IMR-90 (cell line): Measurements from ENCODE around the gene HDGFL2. TPM values are rescaled to one million over a fixed set of nuclear protein-coding genes. Genes with fewer than 3 reads are reported as not detected.

Experiments
- ATAC-seq: fragments of 200-7000 bp; cut with Tn5 transposase; 2 replicates; pipeline ENCODE4 v1.9.1; 2020; ENCODE audit warnings: low read depth, mild to moderate bottlenecking, moderate library complexity
- BruUV-seq: library from RNA; stranded (reverse); fragments of 400-500 nt; replicated peaks from 2 replicates; lab custom pipeline; 2021; lab: Mats Ljungman, UMichigan
- CTCF ChIA-PET: fragments of 300-600 bp; formaldehyde crosslinking; extraction: SDS; loops from one replicate; lab custom pipeline; 2021; ENCODE audit warnings: antibody characterized with exemption; lab: Yijun Ruan, JAX
- POLR2A ChIA-PET: fragments of 300-600 bp; sonication (Branson Sonifier 250); formaldehyde crosslinking; loops from one replicate; lab custom pipeline; 2022; ENCODE audit warnings: antibody characterized with exemption; ENCODE audit not compliant: unreplicated experiment; lab: Charles Lee
- DNase-seq: peaks from one replicate; pipeline ENCODE4 v3.0.0; 2013
- H2AFZ ChIP-seq: replicated peaks from 2 replicates; pipeline ENCODE3; 2013; ENCODE audit warnings: low read length, mild to moderate bottlenecking; ENCODE audit not compliant: poor library complexity
- H2AK5ac ChIP-seq: 2 replicates; pipeline ENCODE4 v1.6.1; 2013; ENCODE audit warnings: low read depth, low read length, inconsistent platforms
- H2AK9ac ChIP-seq: replicated peaks from 2 replicates; pipeline ENCODE3; 2013; ENCODE audit warnings: mild to moderate bottlenecking, low read depth, low read length, moderate library complexity; ENCODE audit not compliant: poor library complexity
- H2BK120ac ChIP-seq: 2 replicates; pipeline ENCODE4 v1.6.1; 2013; ENCODE audit warnings: low read depth, low read length, inconsistent platforms
- H2BK15ac ChIP-seq: 3 replicates; pipeline ENCODE4 v1.6.1; 2013; ENCODE audit warnings: low read depth, low read length, inconsistent platforms
- H2BK20ac ChIP-seq: 2 replicates; pipeline ENCODE4 v1.6.1; 2013; ENCODE audit warnings: low read depth, mild to moderate bottlenecking, inconsistent platforms, low read length, moderate library complexity
- H2BK5ac ChIP-seq: 2 replicates; pipeline ENCODE4 v1.6.1; 2013; ENCODE audit warnings: mild to moderate bottlenecking, low read depth, low read length, inconsistent platforms; ENCODE audit not compliant: poor library complexity, severe bottlenecking
- H3K14ac ChIP-seq: replicated peaks from 2 replicates; pipeline ENCODE4 v1.6.1; 2013; ENCODE audit warnings: low read depth, low read length, inconsistent platforms
- H3K18ac ChIP-seq: 2 replicates; pipeline ENCODE4 v1.6.1; 2013; ENCODE audit warnings: low read depth, low read length, control low read depth
- H3K23ac ChIP-seq: 2 replicates; pipeline ENCODE4 v1.6.1; 2013; ENCODE audit warnings: low read depth, low read length, inconsistent platforms
- H3K27ac ChIP-seq: 2 replicates; pipeline ENCODE4 v1.5.1; 2013; ENCODE audit warnings: mild to moderate bottlenecking, control low read depth, low read length; ENCODE audit not compliant: insufficient read depth
- H3K27me3 ChIP-seq: 2 replicates; pipeline ENCODE4 v1.6.1; 2013; ENCODE audit warnings: low read length; ENCODE audit not compliant: control insufficient read depth, insufficient read depth
- H3K36me3 ChIP-seq: 2 replicates; pipeline ENCODE4 v1.6.1; 2013; ENCODE audit warnings: low read length, mixed read lengths; ENCODE audit not compliant: control insufficient read depth, insufficient read depth
- H3K4ac ChIP-seq: 2 replicates; pipeline ENCODE4 v1.6.1; 2013; ENCODE audit warnings: low read depth, low read length, inconsistent platforms
- H3K4me1 ChIP-seq: 2 replicates; pipeline ENCODE4 v1.6.1; 2013; ENCODE audit warnings: low read length, mixed read lengths; ENCODE audit not compliant: control insufficient read depth, insufficient read depth
- H3K4me2 ChIP-seq: 2 replicates; pipeline ENCODE4 v1.6.1; 2013; ENCODE audit warnings: low read depth, mild to moderate bottlenecking, control low read depth, low read length, moderate library complexity
- H3K4me3 ChIP-seq: 2 replicates; pipeline ENCODE4 v1.5.1; 2013; ENCODE audit warnings: low read depth, mild to moderate bottlenecking, control low read depth, low read length, moderate library complexity; ENCODE audit not compliant: insufficient read depth
- H3K56ac ChIP-seq: 2 replicates; pipeline ENCODE4 v1.6.1; 2013; ENCODE audit warnings: low read length, inconsistent platforms; ENCODE audit not compliant: insufficient read depth; ENCODE audit errors: extremely low read depth
- H3K79me1 ChIP-seq, 2 experiments: 2 replicates each; pipeline ENCODE4 v1.6.1; 2013; ENCODE audit warnings: low read length in 2 of 2, inconsistent platforms in 1 of 2, low read depth in 1 of 2
- H3K9ac ChIP-seq: 2 replicates; pipeline ENCODE4 v1.6.1; 2013; ENCODE audit warnings: low read depth, low read length, control low read depth
- H3K9me1 ChIP-seq: 2 replicates; pipeline ENCODE4 v1.6.1; 2013; ENCODE audit warnings: low read length, inconsistent platforms; ENCODE audit not compliant: insufficient read depth
- H3K9me3 ChIP-seq: 2 replicates; pipeline ENCODE4 v1.6.1; 2013; ENCODE audit warnings: low read length; ENCODE audit not compliant: control insufficient read depth, insufficient read depth
- H4K20me1 ChIP-seq: 2 replicates; pipeline ENCODE4 v1.6.1; 2013; ENCODE audit warnings: low read length, inconsistent platforms; ENCODE audit not compliant: insufficient read depth
- H4K5ac ChIP-seq: 2 replicates; pipeline ENCODE4 v1.6.1; 2013; ENCODE audit warnings: mild to moderate bottlenecking, low read depth, low read length, control low read depth
- H4K8ac ChIP-seq, 2 experiments: 2 replicates each; pipeline ENCODE4 v1.6.1; 2013; ENCODE audit warnings: low read depth in 2 of 2, low read length in 2 of 2, control low read depth in 1 of 2, inconsistent platforms in 1 of 2
- H4K91ac ChIP-seq: 2 replicates; pipeline ENCODE4 v1.6.1; 2013; ENCODE audit warnings: low read depth, low read length, inconsistent platforms; ENCODE audit not compliant: insufficient read depth
- BHLHE40 ChIP-seq: fragments of 150-350 bp; IDR thresholded peaks from 2 replicates; pipeline ENCODE4 v1.6.1; 2016; ENCODE audit warnings: mild to moderate bottlenecking, low read depth, low read length
- CEBPB ChIP-seq: IDR thresholded peaks from 2 replicates; pipeline ENCODE4 v1.6.1; 2012; ENCODE audit warnings: low read depth, low read length, improper control_type of control experiment
- CHD1 ChIP-seq: IDR thresholded peaks from 2 replicates; pipeline ENCODE4 v1.6.1; 2012; ENCODE audit warnings: low read depth, low read length, improper control_type of control experiment
- CTCF ChIP-seq: conservative IDR thresholded peaks from 2 replicates; pipeline ENCODE4 v1.5.1; 2012; ENCODE audit warnings: mild to moderate bottlenecking, low read depth, low read length, improper control_type of control experiment
- MAZ ChIP-seq: IDR thresholded peaks from 2 replicates; pipeline ENCODE4 v1.6.1; 2012; ENCODE audit warnings: low read depth, mild to moderate bottlenecking, low read length, improper control_type of control experiment, moderate library complexity, borderline replicate concordance
- NFE2L2 ChIP-seq: fragments of 150-350 bp; IDR thresholded peaks from 2 replicates; pipeline ENCODE4 v1.6.1; 2016; ENCODE audit warnings: low read depth, mild to moderate bottlenecking, low read length
- RAD21 ChIP-seq: IDR thresholded peaks from 2 replicates; pipeline ENCODE4 v1.6.1; 2012; ENCODE audit warnings: low read length, improper control_type of control experiment
- SMC3 ChIP-seq: fragments of 150-350 bp; IDR thresholded peaks from 2 replicates; pipeline ENCODE4 v1.6.1; 2016; ENCODE audit warnings: low read depth, mild to moderate bottlenecking, antibody characterized with exemption, low read length, moderate library complexity
- WGBS, 2 experiments: methylation state at CpG; one replicate each; pipeline versions ENCODE4 v1.1.5 to v1.1.7; 2013; ENCODE audit warnings: missing lambda C conversion rate in 2 of 2; ENCODE audit not compliant: insufficient read length in 1 of 2; ENCODE audit errors: extremely low coverage in 2 of 2; 5-methylcytosine and 5-hydroxymethylcytosine counted together
- dilution Hi-C: fragments of 300-500 bp; cut with HindIII; formaldehyde crosslinking; loops from one replicate; pipeline ENCODE4 v1.14.3; 2018; ENCODE audit warnings: low sequenced_read_pairs; ENCODE audit not compliant: unreplicated experiment
- in situ Hi-C: fragments of 300-500 bp; cut with MboI; formaldehyde crosslinking; loops from 3 replicates; pipeline ENCODE4 v1.14.3; 2019; ENCODE audit warnings: low sequenced_read_pairs, inconsistent platforms, mixed read lengths
- intact Hi-C: fragments of 100-400 bp; cut with micrococcal nuclease; formaldehyde crosslinking; loops from 2 replicates; pipeline ENCODE4 v1.10.0; 2022
- polyA plus RNA-seq, 3 experiments: library from polyadenylated mRNA; depleted of rRNA; stranded (reverse); fragments of >200 nt; gene quantifications; 2 replicates each; pipeline ENCODE4 v1.2.3, GENCODE V29; 2012; ENCODE audit warnings: low replicate concordance in 1 of 3
- total RNA-seq: library from RNA; depleted of rRNA; stranded (reverse); fragments of >200 nt; gene quantifications from 2 replicates; pipeline ENCODE4 v1.2.3, GENCODE V29; 2012
- TF ChIP-seq, protein P1 (sequence below): fragments of 150-350 bp; IDR thresholded peaks from 2 replicates; pipeline ENCODE4 v1.6.1; 2016; ENCODE audit warnings: low read depth, mild to moderate bottlenecking, low read length, moderate library complexity, borderline replicate concordance

The HDGFL2 gene
- total and polyA plus RNA-seq, 2 of the 4 experiments (the other 2 are of a cell fraction) = 35.8 to 48.5 TPM

DNA sequence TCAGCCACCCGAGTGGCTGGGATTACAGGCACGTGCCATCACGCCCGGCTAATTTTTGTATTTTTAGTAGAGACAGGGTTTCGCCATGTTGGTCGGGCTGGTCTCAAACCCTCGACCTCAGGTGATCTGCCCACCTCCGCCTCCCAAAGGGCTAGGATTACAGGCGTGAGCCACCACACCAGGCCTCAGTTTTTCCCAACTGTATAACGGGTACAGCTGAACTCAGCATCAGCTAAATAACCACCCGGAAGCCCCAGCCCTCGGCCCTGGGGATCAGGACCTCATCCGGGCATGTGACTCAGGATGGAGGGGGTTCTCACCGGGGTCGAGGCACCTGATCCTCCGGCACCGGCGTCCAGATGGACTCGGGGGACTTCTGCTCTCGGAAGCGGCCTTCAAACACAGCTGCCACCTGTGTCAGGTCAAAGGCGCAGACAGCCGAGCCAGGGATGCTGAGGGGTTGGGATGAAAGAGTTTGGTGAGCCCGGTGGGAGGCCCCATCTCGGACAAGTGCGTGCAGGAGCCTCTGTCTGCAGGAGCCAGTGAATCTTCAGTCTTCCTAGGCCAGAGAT, 78.5 kb downstream of the HDGFL2 start:
- no peaks in the 10 kb centered on the region for H3K36me3 ChIP-seq
- TF ChIP-seq SMC3 (no peak), CTCF (no peak), CEBPB (no peak), BHLHE40 (no peak), NFE2L2 (no peak), MAZ (no peak), RAD21 (no peak), CHD1 (no peak)
- TF ChIP-seq, protein P1, sequence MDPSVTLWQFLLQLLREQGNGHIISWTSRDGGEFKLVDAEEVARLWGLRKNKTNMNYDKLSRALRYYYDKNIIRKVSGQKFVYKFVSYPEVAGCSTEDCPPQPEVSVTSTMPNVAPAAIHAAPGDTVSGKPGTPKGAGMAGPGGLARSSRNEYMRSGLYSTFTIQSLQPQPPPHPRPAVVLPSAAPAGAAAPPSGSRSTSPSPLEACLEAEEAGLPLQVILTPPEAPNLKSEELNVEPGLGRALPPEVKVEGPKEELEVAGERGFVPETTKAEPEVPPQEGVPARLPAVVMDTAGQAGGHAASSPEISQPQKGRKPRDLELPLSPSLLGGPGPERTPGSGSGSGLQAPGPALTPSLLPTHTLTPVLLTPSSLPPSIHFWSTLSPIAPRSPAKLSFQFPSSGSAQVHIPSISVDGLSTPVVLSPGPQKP = no peak

More for the DNA sequence above, 78.5 kb downstream of the HDGFL2 start:
- Histone ChIP-seq H3K4me3 (no peak overlapping the region), H3K79me1 (no peaks in the 10 kb centered on the region), H2BK120ac (no peak overlapping the region), H4K20me1 (no peaks in the 10 kb centered on the region), H3K9ac (no peak overlapping the region), H3K56ac (no peak overlapping the region), H3K9me1 (no peaks in the 10 kb centered on the region), H2BK20ac (no peak overlapping the region), H3K18ac (no peak overlapping the region), H3K4ac (no peak overlapping the region), H2AFZ (no peak overlapping the region), H3K4me1 (no peaks in the 10 kb centered on the region), H4K5ac (no peak overlapping the region), H4K8ac (no peak overlapping the region), H2AK9ac (no peak overlapping the region), H4K91ac (no peak overlapping the region), H3K23ac (no peak overlapping the region), H2BK5ac (no peak overlapping the region), H3K27me3 (peaks cover 2% of the 10 kb centered on the region; the same call in 1 of the 2 replicates), H3K4me2 (no peak overlapping the region), H3K27ac (no peak overlapping the region), H2AK5ac (no peak overlapping the region), H3K9me3 (no peaks in the 10 kb centered on the region), H3K14ac (no peak overlapping the region), H2BK15ac (no peak overlapping the region)
- ATAC-seq (no peak), DNase-seq (no peak)
- in situ Hi-C loops (no loop called here), dilution Hi-C loops (no loop called here), intact Hi-C loops (no loop called here)
- CTCF ChIA-PET = no interaction called here
- BruUV-seq = no TSS peak
- WGBS, 2 experiments = 80% methylated on average over 6 of the region's 26 CpGs; no CpG with 5 or more reads in 1 of the 2 experiments
- POLR2A ChIA-PET = no interaction called here
